Stomach (tissue), 4 donors: ENCODE measurements around the gene HPCA.

Experiments
- EP300 ChIP-seq: sonication (generic); formaldehyde crosslinking; IDR thresholded peaks from one replicate; pipeline ENCODE4 v1.6.1; 2017; ENCODE audit warnings: antibody characterized with exemption
- POLR2A ChIP-seq, 4 donors: fragments of 450-650 bp; IDR thresholded peaks; one replicate each; pipeline ENCODE4 v1.6.1; 2016; ENCODE audit warnings: antibody characterized with exemption in 4 of 4, control low read depth in 2 of 4, mild to moderate bottlenecking in 1 of 4, moderate library complexity in 1 of 4
- POLR2AphosphoS5 ChIP-seq, 3 donors: sonication (generic); formaldehyde crosslinking; IDR thresholded peaks; one replicate each; pipeline ENCODE4 v1.6.1; 2016; ENCODE audit warnings: antibody characterized with exemption in 3 of 3
- TF ChIP-seq, protein P1 (sequence below), 7 experiments: fragments of 450-650 bp in 4 of 7; fragments of 200-600 bp in 3 of 7; sonication (generic) in 3 of 7; IDR thresholded peaks; one replicate each; pipeline ENCODE4 v1.5.1; 2016 to 2019; ENCODE audit warnings: antibody characterized with exemption in 7 of 7, control low read depth in 2 of 7, mild to moderate bottlenecking in 1 of 7

GRCh38 chr1:32872192-32872460 is 14.2 kb upstream of the HPCA start:
- TF ChIP-seq, protein P1, sequence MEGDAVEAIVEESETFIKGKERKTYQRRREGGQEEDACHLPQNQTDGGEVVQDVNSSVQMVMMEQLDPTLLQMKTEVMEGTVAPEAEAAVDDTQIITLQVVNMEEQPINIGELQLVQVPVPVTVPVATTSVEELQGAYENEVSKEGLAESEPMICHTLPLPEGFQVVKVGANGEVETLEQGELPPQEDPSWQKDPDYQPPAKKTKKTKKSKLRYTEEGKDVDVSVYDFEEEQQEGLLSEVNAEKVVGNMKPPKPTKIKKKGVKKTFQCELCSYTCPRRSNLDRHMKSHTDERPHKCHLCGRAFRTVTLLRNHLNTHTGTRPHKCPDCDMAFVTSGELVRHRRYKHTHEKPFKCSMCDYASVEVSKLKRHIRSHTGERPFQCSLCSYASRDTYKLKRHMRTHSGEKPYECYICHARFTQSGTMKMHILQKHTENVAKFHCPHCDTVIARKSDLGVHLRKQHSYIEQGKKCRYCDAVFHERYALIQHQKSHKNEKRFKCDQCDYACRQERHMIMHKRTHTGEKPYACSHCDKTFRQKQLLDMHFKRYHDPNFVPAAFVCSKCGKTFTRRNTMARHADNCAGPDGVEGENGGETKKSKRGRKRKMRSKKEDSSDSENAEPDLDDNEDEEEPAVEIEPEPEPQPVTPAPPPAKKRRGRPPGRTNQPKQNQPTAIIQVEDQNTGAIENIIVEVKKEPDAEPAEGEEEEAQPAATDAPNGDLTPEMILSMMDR (IDR thresholded peaks at IDR 0.05): no peak
- TF ChIP-seq EP300 (no peak), POLR2A (IDR thresholded peaks at IDR 0.05) (no peak), POLR2AphosphoS5 (IDR thresholded peaks at IDR 0.05) (no peak)
